HG02678 (cell line): Measurements from ENCODE around the gene MPC1.

Experiments
- ATAC-seq: cut with Tn5 transposase; IDR thresholded peaks from one replicate; pipeline ENCODE4 v1.9.1; 2021; ENCODE audit warnings: mild to moderate bottlenecking, moderate library complexity; ENCODE audit not compliant: unreplicated experiment

MPC1 gene

DNA sequence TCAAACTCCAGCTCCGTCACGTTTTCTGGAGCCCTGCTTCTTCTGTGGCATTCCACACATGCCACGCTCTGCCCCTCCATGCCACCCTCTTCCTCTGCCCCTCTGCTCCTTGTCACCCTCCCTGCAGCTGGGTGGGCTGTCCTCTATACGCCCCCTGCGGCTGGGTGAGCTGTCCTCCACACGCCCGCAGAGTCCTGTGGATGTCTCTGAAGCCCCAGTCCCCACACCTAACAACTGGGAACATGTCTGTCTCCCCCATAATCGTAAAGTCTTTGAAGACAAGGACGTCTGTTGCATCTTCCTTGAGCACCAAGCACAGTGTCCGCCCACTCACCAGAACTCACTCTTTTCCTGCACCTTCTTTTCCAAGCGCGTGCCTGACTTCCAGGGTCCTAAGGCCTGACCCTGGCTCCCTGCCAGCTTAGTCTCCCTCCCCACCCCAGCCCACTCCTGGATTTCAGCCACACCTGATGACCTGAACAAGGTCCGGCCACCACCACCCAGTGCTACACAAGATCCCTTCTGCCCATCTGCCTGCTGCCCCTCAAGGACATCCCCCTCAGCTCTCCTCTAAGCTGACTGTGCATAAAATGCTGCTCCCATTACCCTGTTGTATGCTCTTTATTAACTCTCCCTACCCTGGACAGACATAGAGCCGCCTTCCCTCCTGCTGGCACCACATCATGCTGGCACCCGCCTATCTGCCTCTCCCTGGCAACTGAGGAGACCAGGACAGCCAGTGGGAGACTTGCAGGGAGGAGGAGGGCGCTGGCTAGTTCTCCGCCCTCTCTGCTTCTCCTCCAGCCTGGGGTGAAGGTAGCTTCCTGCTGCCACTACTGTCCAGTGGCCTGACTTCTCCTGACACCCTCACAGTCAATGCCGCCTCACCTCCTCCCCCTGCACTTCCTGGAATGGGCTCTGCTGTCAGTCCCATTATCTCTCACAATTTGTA is 63.8 kb downstream of the MPC1 start:
- ATAC-seq = no peak

DNA sequence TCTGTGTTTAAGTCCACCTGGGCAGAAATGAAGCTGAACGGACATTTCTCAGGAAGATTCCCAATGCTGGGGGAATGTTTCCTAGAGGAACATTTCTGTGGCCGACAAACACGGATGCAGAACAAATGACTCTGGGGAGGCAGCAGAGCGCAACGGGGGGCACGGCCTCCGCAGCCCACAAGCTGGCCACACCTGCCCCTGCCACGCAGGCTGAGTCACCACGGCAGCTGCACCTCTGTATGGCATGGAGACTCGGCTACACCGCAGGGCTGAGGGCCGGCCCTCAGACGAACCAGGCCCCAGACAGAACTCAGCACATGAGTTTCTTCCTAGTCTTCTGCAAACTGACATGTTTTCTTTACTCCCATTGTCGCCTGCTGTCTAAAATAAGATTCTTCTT is 64.5 kb downstream of the MPC1 start:
- no peak for ATAC-seq

DNA sequence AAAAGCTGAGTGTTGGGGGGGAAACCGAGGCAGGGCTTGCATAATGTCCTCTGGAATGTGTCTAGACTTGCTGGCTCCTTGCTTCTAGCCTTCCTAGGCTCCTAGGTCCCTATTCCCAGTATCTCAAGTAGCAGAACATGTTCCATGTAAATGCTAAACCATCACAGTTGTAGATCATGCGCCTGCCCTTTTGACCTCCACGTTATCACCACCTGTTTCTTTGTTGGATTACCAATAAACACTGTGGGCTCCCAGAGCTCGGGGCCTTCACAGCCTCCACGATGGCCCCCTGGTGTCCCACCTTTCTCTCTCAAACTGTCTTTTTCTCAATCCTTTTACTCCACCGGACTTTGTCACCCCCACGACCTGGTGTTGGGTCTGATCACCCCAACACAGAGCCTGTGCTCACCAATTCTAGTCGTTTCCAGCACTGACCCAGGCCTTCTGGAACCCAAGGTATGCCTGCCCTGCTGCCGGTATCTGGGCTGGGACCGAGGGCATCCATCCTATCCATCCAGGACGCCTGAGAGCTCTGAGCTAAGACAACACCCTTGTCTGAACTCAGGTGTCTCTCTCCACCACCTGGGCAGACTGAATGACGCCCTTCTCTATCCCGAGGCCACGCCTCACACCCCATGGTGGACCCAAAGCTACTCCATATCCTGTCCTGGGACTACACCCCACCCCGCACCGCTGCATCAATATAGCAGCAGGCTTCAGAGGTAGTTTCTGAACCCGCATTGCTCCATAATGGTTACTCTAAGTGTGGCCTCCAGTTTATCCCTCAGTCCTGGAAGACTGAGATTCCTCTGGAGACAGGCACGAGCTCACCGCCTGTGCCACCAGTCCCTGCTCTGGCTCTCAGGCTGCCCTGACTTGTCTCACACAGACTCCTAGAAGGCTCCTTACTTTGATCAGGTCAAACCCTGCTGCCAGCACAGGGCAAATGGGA is 65.2 kb downstream of the MPC1 start:
- ATAC-seq = no peak

DNA sequence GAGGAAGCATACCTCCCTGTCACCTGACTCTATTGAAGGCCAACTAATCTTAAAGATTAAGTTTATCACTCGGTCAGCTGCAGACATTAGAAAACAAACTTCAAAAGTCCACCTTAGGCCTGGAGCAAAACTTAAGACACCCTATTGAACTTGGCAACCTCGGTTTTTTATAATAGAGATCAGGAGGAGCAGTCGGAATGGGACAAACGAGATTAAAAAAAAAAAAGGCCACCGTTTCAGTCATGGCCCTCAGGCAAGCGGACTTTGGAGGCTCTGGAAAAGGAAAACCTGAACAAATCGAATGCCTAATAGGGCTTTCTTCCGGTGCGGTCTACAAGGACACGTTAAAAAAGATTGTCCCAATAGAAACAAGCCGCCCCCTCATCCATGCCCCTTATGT is 67.3 kb downstream of the MPC1 start:
- no peak for ATAC-seq
